NCI-H446 (cell line): ENCODE measurements around the gene PINLYP.
A peak's percentile ranks its signal among the peaks of the same experiment; 100 is the strongest.
"Not testable (repeated sequence)": the region's sequence is repeated elsewhere in the genome, so short reads cannot be mapped to it uniquely, and the experiment has no call there.

Source experiments
- DNase-seq, 2 experiments: peaks; one replicate each; lab custom pipeline; 2025; lab: John Stamatoyannopoulos, UW

PINLYP gene

GRCh38 chr19:43582495-43582894 lies 6.9 kb downstream of the PINLYP start:
- no peak for DNase-seq

GRCh38 chr19:43584484-43584883 lies 8.9 kb downstream of the PINLYP start:
- no peak for DNase-seq

DNA sequence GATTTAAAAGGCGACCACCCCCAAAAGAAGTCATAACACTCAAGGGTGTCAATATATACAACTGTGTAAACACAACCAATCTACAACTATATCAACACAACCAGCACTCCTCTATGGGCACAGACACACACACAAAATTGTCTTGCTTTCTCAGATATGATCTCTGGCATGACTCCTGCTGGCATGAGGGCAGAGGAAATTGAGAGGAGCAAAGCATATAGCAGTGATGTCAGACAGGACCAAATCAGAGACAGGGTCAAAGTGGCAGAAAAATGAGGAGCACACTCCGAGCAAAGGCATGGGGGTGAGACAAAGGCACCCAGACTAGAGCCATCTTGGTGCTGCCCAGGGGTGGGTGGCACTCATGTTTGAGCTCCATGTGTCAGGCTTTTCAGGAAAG lies 10.7 kb downstream of the PINLYP start:
- no peak for DNase-seq

DNA sequence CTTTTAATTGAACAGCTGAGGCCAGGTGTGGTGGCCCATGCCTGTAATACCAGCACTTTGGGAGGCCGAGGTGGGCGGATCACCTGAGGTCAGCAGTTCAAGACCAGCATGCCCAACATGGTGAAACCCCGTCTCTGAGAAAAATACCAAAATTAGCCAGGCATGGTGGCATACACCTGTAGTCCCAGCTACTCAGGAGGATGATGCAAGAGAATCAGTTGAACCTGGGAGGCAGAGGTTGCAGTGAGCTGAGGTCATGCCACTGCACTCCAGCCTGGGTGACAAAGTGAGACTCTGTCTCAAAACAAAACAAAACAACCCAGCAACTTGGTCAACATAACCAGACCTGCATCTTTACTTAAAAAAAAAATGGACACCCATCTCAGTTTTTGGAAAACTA lies 11.4 kb downstream of the PINLYP start:
- DNase-seq = not testable (repeated sequence)

GRCh38 chr19:43589277-43589676 lies 13.7 kb downstream of the PINLYP start:
- no peak for DNase-seq

DNA sequence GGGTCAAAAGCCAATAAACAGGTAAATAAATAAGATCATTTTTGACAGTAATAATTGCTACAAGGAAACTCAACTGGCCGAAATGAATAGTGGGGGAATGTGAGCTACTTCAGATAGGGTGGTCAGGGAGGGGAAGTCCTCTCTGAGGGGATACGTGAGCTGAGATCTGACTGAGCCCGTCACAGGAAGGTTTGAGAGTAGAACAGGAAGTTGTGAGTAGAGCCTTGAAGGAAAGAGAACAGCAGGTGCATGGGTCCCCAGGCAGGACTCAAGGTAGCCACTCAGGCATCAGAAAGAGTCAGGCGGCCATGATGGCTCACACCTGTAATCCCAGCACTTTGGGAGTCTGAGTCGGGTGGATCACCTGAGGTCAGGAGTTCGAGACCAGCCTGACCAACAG lies 14.1 kb downstream of the PINLYP start:
- no peak for DNase-seq

GRCh38 chr19:43591904-43592772 lies 16.5 kb downstream of the PINLYP start:
- DNase-seq = no peak

- DNase-seq = no peak
Observed at GRCh38 chr19:43592800-43593350, 17.3 kb downstream of the PINLYP start.

DNA sequence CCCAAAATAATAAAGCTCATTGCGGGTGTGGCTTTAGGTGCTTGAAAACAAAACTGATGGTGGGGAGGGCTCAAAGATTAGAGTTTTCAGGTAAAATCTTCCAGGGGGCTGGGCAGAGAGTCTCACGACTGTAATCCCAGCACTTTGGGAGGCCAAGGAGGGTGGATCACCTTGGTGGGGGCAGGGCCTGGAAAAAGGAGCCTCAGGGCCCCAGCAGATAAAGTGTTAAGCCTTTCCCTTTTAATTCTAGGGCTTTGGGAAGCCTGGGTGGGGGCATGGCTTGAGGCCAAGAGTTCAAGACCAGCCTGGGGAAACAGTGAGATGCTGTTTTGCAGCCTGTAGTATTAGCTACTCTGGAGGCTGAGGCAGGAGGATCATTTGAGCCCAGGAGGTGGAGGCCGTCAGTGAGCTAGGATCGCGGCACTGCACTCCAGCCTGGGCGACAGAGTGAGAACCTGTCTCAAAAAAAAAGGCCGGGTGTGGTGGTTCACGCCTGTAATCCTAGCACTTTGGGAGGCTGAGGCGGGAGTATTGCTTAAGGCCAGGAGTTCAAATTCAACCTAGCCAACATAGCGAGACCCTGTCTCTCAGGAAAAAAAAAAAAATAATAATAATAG lies 18.6 kb downstream of the PINLYP start:
- no peak for DNase-seq

DNA sequence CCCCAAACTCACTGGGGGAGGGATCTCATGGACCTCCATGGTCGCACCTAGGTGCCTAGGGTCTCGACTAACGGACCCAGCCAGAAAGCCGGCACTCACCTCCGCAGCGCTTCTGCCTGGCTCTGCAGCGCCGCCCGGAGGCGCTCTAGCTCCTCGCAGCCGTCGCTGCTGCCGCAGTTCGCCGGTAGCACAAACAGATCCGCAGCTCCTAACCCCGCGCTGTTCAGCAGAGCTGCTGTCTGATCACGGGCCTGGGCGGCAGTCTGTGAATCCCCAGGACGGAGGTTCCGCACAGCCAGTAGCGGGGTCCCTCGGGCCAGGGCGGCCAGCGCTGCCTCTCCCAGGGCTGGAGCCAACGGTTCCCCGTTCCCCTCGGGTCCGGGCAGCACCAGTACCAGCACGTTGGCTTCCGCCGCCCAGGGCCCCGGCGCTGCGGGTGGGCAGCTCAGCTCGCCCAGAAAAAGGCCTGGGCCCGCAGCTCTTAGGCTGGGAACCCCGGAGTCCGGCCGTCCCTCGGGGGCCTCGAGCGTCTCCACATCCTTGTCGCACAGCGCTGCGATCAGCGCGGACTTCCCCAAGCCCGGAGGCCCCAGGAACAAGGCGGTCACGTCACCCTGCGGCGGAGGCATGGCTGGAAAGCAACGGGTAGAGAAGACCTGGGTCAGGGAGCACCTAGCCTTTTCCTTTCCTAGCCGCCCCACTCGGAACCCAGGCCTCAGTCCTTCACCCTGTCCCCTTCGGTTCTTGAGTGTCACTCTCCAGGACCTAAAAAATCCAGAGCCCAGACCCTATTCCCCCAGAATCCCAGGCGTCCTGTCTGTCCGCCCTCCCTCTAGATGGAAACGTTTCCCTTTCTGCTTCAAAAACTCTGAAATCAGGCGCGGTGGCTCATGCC lies 19.4 kb downstream of the PINLYP start:
- peak in 1 of 2 experiments; percentile 67 for DNase-seq

GRCh38 chr19:43595605-43595998 lies 20.0 kb downstream of the PINLYP start:
- no peak for DNase-seq

GRCh38 chr19:43595999-43596841 lies 20.6 kb downstream of the PINLYP start, which contains the start of the genes IRGQ and ZNF576:
IRGQ (minus strand) TSS chr19:43596134; CDS start chr19:43595338, 796 bp downstream.
ZNF576 (plus strand) TSS chr19:43596595; CDS start chr19:43597109, 514 bp downstream.
- peak; percentile 99 to 100 for DNase-seq

DNA sequence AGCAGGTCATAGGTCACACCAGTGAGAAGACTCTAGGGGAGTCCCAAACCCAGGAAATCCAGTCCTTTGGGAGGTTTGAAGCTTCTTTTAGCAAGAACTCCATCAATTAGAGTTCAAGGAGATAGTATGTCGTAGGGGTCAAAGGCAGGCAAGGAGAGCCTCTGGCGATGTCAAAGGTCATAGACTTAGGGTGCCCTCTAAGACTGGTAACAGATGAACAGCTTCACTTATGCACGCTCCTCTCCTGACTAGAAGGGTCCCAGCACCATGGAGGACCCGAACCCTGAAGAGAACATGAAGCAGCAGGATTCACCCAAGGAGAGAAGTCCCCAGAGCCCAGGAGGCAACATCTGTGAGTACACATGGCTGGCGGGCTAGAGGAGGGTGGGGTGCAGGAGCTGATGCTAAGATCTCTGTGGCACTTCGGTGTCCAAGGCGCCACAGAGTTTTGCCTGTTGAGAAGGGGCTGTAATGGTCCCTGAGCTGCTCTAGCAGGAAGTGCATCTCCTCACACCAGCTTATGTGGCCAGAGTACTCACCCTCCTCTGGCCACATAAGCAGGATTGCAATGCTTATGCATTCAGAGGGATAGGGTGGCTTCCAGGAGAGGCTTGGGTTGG lies 21.4 kb downstream of the PINLYP start:
- no peak for DNase-seq

DNA sequence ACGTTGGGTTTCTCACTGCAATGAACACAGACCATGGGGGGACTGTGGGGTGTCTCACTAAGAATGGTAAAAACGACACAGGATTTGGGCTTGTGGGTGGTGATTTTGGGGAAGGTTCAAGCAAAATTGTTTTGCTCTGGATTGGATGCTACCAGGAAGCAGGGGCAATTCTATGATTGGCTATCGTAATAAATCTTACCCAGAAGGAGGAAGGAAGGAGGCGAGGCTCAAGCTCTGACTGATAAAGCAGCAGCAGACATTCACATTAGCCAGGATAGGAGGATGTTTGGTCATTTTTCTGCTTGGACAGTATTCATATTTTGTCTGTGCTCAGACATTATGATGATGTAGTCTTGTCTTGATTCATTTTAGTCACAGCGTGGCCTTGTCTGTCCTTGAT lies 22.3 kb downstream of the PINLYP start:
- no peak for DNase-seq

DNA sequence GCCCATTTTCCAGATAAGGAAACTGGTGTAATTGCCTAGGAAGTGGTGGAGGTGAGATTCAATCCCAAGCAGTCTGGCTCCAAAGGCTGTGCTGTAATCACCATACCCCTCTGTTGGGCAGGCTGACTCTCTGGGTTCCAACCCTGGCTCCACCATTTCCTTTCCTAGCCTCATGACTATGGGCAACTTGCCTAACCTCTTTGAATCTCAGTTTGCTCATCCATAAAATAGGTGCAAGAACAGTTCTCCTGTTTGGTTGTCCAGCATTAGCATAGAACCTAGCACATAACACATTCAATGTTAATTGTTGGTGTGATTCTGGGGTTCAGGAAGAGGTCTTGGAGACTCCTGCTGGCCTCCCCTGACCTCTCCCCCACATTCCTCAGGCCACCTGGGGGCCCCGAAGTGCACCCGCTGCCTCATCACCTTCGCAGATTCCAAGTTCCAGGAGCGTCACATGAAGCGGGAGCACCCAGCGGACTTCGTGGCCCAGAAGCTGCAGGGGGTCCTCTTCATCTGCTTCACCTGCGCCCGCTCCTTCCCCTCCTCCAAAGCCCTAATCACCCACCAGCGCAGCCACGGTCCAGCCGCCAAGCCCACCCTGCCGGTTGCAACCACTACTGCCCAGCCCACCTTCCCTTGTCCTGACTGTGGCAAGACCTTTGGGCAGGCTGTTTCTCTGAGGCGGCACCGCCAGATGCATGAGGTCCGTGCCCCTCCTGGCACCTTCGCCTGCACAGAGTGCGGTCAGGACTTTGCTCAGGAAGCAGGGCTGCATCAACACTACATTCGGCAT lies 23.0 kb downstream of the PINLYP start:
- no peak for DNase-seq

DNA sequence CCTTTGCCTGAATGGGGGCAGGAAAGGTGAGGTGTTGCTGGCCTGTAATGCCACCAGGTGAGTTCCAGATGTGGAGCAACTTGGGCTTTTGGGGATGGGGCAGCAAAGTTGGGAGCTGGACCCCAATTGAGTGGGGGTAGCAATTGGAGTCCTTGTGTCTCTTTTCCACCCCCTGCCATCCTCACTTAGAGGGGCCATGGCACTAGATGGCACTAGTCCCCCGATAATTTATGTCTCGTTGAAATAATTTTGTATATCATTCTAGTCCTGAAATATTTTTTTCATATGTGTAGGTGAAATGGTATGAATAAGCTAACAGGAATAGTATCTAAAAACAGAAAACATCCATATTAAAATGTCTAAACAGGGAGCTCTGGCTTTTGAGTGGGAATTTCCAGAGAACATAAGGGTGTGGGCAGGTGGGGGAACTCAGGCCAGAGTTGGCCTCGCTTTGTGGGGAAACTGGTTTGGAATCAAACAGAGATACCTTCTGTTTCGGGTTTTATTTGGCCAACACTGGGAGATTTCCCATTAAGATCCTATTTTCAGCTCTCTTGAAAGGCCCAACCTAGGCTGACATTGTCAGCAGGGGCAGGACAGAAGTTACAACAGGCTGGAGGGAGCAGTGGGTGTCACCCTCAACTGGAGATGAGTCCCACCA lies 24.2 kb downstream of the PINLYP start:
- no peak for DNase-seq

- DNase-seq = not testable (repeated sequence)
Observed at GRCh38 chr19:43600326-43600725, 24.7 kb downstream of the PINLYP start.

GRCh38 chr19:43605875-43606568 lies 30.4 kb downstream of the PINLYP start:
- DNase-seq = no peak
